ENCODE results near the gene RARA.
A peak's percentile ranks its signal among the peaks of the same experiment; 100 is the strongest.

Gene RARA

GRCh38 chr17:40309031-40309948, at the start of gene RARA:
RARA (plus strand) TSS chr17:40309180; CDS start chr17:40331219, 22,039 bp downstream.
- DNase-seq: peak; percentile 47

DNA sequence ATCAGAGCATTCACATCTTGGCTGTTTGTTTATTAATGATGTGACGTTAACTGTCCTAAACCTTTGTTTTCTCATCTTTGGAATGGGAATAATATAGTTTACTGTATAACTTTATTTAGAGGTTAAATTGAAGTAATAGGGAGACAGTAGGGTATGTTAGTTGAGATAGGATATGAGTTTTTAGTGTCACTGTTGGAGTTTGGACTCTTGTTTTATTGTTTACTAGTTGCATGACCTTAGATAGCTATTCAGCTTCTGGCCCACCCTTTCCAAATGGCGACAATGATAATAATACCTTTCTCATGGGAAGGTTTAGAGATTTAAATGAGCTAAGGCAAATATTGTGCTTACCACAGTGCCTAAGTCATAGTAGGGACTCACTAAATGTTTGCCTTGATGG, 49.5 kb upstream of the RARA start:
- no peak for DNase-seq

GRCh38 chr17:40260528-40260927, 48.5 kb upstream of the RARA start:
- no peak for DNase-seq

- DNase-seq: no peak
Measured at GRCh38 chr17:40264458-40265185, 44.4 kb upstream of the RARA start.

DNA sequence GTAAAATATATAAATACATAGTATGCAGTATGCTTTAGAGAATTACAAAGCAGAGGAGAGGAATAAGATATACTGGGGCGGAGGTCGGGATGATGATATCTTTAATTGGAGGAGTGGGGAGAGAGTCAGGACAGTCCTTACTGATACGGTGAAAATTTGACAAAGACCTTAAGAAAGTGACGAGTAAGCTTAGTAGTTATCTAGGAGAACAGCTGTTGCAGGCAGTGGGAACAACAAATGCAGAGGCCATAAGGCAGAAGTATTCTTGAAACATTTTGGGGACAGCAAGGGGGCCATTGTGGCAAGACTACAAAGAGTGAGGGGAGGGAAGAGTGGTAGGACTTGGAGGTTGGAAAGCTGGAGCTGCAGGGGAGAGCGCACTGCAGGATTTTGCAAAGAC, 43.6 kb upstream of the RARA start:
- DNase-seq: no peak

DNA sequence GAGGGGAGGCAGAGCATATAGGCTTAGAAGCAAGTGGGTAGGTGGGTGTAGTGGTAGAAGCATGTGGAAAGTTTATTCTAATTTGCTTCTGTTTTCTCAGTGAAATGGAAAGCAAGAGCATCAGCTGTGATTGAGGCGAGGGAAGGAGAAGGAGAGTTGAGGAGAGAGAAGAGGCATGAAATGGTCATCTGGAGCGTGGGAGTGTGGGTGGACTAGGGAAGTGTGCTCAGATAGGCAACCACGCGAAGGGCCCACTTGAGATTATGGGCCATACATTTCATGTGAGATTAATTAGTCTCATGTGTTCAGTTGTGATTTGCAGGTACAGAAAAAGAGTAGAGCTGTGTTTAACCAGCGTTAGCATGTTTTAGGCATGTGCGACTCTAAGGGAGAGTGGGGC, 42.1 kb upstream of the RARA start:
- no peak for DNase-seq

DNA sequence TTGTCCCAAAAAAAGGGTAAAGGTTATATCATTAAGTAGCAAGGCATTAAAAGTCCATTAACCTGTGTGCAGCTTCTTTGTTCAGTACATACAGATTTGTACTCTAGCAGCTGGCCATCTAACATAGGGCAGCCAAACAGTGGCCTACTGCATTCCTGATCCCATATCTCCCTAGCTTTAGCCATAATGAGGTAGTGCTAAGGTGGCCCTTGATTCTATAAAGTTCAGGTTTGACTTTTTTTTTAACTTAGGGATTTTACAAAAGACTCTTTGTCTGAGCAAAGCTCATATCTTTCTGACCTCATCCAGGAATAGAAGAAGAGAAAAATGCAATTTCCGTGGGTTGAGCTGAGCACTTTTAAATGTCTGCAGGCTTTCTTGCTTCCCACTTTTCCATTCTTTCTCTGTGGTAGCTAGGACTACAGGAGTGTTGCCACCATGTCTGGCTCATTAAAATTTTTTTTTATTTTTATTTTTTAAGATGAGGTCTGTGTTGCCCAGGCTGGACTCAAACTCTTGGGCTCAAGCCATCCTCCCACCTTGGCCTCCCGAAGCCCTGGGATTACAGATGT, 40.8 kb upstream of the RARA start:
- no peak for DNase-seq

DNA sequence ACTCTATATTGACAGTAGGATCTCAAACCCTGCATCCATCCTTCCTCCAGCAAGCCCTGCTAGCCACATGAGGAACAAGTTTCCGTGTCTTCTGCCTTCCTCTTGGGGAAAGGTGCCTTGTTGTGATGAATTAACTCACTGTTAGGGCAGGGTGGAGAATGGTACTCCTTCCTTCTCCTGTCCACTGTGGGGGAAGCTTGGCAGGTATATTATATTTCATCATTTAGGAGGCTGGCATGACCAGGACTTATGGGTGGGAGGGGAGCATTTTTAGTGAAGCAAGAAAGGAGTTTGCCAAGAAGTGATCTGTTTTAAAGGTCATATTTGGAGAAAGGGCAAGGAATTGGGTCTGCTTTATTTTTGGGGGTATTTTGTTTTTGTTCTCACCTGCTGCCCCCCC, 30.6 kb upstream of the RARA start:
- no peak for DNase-seq

- DNase-seq: no peak
Measured at GRCh38 chr17:40279402-40279801, 29.6 kb upstream of the RARA start.

DNA sequence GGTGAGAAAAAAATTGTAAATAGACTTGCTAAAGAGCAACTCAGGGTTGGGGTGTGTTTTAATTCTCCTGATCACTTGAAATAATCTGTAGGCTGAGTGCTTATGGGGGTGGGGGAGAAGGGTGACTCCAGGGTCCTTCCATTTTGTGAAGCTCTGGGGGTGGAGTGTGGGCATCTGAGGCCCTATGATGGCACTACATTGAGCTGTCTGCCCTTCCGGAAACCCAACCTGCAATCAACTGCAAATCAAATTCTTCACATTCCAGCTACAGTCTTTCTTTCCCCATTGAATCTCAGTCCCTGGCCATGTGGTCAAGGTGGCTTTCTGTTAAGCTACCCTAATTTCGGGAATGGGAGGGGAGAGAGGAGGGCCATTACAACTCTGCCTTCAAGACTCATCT, 27.3 kb upstream of the RARA start:
- no peak for DNase-seq

GRCh38 chr17:40283662-40284061, 25.3 kb upstream of the RARA start:
- DNase-seq: no peak

DNA sequence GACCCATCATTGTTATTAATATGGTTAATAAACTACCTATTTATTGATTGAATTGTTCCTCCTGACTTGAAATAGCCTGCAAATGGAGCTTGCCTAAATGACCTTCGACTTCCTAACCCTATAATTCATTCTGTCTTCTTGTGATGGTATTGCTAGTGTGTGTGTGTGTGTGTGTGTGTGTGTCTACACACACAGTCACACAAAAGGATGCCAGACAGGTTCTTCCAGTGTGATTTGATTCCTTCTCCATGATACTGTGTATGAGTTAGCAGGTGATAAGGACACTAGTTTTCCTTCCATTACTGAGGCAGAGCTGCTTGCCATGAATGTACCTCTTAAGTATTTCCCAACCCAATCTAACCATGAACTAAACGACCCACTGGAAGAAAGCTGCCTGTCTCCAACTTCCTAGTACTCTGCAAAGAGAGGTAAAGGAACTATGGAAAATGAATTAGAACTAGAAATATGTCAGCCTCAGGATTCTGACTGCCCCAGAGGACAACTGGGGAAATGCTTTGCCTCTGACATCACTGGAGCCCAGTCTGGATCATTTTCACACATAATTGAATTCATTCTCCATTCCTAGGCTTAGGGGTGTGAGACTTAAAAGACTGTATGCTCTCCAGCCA, 24.8 kb upstream of the RARA start:
- no peak for DNase-seq

DNA sequence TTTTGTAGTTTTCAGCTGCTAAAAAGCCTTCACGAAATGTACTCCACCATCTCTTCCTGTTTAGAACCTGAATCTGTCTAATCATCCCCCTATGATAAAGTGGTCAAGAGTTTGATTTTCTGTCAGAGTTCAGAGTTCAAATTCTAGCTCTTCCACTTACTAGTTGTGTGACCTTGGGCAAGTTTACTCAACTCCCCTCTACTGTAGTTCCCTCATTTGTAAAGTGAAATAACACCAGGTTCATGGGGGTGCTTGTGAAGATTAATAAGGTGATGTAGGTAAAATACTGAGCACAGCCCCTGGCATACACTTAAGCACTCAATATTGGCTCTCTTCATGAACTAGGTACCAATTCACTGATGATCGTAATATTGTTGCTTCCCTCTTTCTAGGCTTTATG, 22.5 kb upstream of the RARA start:
- no peak for DNase-seq

- DNase-seq: no peak
Measured at GRCh38 chr17:40287159-40287493, 21.9 kb upstream of the RARA start.

DNA sequence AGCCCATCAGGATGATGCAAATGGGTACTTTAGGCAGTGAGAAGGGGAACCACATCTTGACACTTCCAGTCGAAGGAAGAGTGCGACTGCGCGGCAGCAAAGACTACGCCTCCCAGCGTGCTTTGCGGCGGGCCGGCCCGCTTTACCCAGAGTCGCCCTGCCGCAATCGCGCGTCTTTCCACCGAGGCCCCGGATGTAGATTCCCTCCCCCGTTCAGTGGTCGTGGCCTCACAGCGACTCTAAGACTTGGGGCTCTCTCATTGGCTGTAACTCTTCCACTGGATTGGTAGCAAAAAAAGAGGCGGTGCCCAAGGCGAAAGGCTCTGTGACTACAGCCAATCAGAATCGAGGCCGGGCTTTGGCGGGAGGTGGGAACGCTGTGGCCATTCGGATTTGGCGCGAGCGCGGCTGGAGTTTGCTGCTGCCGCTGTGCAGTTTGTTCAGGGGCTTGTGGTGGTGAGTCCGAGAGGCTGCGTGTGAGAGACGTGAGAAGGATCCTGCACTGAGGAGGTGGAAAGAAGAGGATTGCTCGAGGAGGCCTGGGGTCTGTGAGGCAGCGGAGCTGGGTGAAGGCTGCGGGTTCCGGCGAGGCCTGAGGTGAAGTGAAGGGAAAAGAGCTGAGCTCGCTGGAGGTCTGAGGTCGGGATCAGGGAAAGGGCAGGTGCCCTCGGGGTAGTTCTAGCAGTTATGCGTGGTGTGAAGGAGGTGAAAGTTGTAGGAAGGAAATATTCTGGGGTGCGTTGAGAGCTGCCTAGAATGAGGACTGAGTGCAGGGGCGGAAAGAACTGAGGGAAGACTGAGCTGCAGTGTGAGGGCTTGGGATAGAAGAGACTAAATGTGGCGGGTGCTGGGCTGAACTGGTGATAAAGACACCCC, 21.2 kb upstream of the RARA start, which contains the start of gene CDC6:
Gene CDC6, plus strand, starts transcription at position 386 of the 876 bp plus-strand sequence. CDS start 1,542 bp downstream, outside the sequence.
- peak; percentile 99 for DNase-seq

GRCh38 chr17:40290629-40291280, 18.2 kb upstream of the RARA start:
- DNase-seq: no peak

GRCh38 chr17:40291281-40291664, 17.7 kb upstream of the RARA start:
- no peak for DNase-seq

DNA sequence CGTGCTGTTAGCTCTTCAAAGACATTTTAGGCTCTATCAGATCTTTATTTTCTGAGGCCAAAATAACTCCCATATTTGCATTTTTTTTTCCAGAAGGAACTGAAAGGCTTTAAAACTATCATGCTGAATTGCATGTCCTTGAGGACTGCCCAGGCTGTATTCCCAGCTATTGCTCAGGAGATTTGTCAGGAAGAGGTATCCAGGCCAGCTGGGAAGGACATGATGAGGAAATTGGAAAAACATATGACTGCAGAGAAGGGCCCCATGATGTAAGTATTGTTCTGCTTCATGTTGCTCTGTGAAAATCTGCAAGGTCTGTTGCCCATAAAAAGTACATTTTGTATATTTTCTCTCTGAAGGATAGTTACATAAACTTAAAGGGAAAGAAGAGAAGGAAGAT, 15.6 kb upstream of the RARA start:
- no peak for DNase-seq

GRCh38 chr17:40295488-40296436, 13.2 kb upstream of the RARA start:
- no peak for DNase-seq

- DNase-seq: no peak
Measured at GRCh38 chr17:40297511-40297910, 11.5 kb upstream of the RARA start.

- no peak for DNase-seq
Measured at GRCh38 chr17:40298726-40299125, 10.3 kb upstream of the RARA start.
